Measurements from ENCODE around the gene HOXA3. TPM values are rescaled to one million over a fixed set of nuclear protein-coding genes. Genes with fewer than 3 reads are reported as not detected.

Gene HOXA3
- total RNA-seq, 6 donors from 2014 or later = 0.20 to 11.4 (median 3.5) TPM

DNA sequence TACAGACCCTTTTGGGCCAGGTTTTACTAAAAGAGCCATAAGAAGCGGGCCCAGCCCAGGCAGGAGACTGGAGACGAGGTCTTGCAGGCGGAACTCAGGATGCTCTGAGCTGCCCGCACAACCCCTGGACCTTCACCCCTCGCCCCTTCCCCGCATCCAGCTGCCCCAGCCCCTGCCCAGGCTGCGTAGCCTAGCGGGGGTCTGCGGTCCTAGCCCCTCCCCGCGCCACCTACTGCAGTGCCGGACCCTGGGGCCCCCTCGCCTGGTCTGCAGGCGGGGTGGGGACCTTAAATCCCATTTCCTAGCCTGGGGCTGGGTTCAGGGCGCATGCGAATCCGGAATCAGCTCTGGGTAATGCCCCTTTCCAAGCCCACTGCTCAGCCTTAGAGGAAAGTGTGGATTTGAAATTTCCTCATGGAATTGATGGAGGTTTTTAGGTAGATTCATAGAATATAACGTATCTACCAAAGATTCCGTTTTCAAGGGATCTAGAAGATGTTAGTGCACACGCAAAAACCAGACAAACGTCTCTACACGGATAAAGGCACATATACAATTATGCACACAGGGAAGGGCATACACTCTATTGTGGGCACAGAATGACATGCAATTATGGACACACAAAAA lies 546 bp upstream of the HOXA3 start:
- peaks cover 0 to 80% (median 44%) of the 10 kb centered on the region in 4 donors for H3K27me3 ChIP-seq
- whole genome bisulfite sequencing, 2 donors = 21 to 63% methylated on average over 8 to 21 of the region's 22 CpGs
- no peaks in the 10 kb centered on the region for H3K9me3 ChIP-seq
- peak overlapping the region in 2 of 4 donors; percentile 62 to 74 for H3K4me3 ChIP-seq
- peaks cover 38 to 60% (median 52%) of the 10 kb centered on the region in 4 donors for H3K4me1 ChIP-seq
- peak overlapping the region; percentile 84 to 95 (median 88) for H3K27ac ChIP-seq
- ATAC-seq (ENCODE audit: low FRiP score in 2 of 2) (no peak), DNase-seq (peak; percentile 19 to 56)
- no peak for TF ChIP-seq POLR2AphosphoS5 (IDR thresholded peaks at IDR 0.05)
- no peak for TF ChIP-seq POLR2A (IDR thresholded peaks at IDR 0.05)
- TF ChIP-seq, protein P1, sequence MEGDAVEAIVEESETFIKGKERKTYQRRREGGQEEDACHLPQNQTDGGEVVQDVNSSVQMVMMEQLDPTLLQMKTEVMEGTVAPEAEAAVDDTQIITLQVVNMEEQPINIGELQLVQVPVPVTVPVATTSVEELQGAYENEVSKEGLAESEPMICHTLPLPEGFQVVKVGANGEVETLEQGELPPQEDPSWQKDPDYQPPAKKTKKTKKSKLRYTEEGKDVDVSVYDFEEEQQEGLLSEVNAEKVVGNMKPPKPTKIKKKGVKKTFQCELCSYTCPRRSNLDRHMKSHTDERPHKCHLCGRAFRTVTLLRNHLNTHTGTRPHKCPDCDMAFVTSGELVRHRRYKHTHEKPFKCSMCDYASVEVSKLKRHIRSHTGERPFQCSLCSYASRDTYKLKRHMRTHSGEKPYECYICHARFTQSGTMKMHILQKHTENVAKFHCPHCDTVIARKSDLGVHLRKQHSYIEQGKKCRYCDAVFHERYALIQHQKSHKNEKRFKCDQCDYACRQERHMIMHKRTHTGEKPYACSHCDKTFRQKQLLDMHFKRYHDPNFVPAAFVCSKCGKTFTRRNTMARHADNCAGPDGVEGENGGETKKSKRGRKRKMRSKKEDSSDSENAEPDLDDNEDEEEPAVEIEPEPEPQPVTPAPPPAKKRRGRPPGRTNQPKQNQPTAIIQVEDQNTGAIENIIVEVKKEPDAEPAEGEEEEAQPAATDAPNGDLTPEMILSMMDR (IDR thresholded peaks at IDR 0.05) = no peak
- no peak for TF ChIP-seq EP300 (IDR thresholded peaks at IDR 0.05)
- H3K36me3 ChIP-seq = no peaks in the 10 kb centered on the region

DNA sequence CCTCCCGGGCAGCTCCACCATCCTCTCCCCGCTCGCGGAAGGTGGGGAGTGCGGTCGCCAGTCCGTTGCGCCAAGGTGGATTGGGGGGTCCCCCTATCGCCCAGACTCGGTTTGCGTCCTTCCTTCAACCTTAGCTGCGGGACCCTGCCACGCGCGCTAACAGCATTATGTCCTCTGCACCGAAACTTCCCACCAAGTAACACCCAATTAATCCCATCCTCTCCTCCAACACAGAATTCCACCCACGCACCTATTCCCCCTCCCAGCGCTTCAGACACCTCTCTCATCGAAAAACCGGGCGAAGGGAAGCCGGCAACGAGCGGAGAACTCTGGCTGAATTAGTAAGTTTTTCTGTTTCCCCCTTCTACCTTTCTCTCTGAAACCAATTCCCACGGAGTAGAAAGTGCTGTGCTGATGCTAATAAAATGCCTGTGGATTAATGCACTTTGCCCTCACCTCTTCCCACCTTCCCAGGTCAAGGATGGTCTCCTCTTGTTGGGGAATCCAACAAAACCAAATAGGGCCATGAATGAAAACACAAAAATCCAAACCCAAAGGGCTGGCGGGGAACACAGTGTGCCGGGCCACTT lies 947 bp downstream of the HOXA3 start:
- H3K27ac ChIP-seq = peak overlapping the region; percentile 84 to 95 (median 88)
- H3K36me3 ChIP-seq = no peaks in the 10 kb centered on the region
- peaks cover 0 to 74% (median 40%) of the 10 kb centered on the region in 4 donors for H3K27me3 ChIP-seq
- WGBS, 2 donors = 11% methylated on average over 19 to 27 of the region's 27 CpGs
- TF ChIP-seq POLR2AphosphoS5 (IDR thresholded peaks at IDR 0.05) (no peak), EP300 (IDR thresholded peaks at IDR 0.05) (no peak), POLR2A (IDR thresholded peaks at IDR 0.05) (no peak)
- TF ChIP-seq, protein P1 (IDR thresholded peaks at IDR 0.05) = no peak
- ATAC-seq (ENCODE audit: low FRiP score in 2 of 2) (no peak), DNase-seq (no peak)
- peak overlapping the region; percentile 10 to 74 (median 46) for H3K4me3 ChIP-seq
- H3K4me1 ChIP-seq = peaks cover 44 to 61% (median 52%) of the 10 kb centered on the region in 4 donors
- no peaks in the 10 kb centered on the region for H3K9me3 ChIP-seq

DNA sequence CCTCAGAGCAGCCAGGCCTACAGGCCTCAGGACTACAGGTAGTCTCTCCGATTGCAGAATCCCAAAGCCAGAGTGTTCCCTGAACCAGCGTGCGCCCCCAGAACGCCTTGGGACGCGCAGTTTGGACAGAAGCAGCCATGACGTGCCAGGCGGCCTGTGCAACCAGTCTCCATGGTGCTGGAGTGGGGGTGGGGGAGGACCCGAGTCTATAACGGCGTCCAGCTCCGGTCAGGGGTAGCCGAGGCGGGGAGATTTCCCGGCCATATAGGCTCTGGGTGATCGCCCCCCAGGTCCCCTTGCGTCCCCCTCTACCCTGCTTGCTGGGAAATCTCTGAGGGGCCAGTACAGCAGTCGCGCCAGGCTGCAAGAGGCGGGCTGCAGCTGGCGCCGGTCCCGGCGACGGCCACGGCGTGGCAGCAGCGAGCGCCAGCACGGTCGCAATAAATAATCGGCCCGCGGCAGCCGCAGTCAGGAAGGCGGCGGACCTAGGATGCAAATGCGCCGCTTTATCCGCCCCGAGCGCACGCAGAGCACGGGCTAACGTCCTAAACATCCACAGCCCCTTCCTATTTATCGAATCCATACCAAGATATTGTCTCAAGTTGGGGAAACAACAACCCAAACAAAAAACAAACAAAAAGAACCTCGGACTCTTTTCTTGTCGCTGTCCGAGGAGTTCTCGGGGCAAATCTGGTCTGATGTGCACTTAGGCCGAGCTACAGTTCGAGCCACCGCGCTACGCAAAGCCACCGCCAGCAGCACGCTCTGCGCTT lies 1.6 kb downstream of the HOXA3 start:
- Histone ChIP-seq H3K4me3 (peak overlapping the region; percentile 16 to 74 (median 46)), H3K9me3 (no peaks in the 10 kb centered on the region), H3K4me1 (peaks cover 37 to 54% (median 45%) of the 10 kb centered on the region in 4 donors), H3K36me3 (no peaks in the 10 kb centered on the region), H3K27me3 (peaks cover 0 to 67% (median 37%) of the 10 kb centered on the region in 4 donors), H3K27ac (peak overlapping the region; percentile 84 to 95 (median 88))
- 2 to 3% methylated on average over 42 to 58 of the region's 58 CpGs for WGBS, 2 donors
- ATAC-seq (ENCODE audit: low FRiP score in 2 of 2) (peak; percentile 64 to 87), DNase-seq (peak; percentile 64 to 95)
- TF ChIP-seq, protein P1 (IDR thresholded peaks at IDR 0.05) = peak; percentile 85 to 92 (median 88)
- TF ChIP-seq EP300 (IDR thresholded peaks at IDR 0.05) (no peak), POLR2A (IDR thresholded peaks at IDR 0.05) (peak in 2 of 4 donors; percentile 56 to 58), POLR2AphosphoS5 (IDR thresholded peaks at IDR 0.05) (peak; percentile 66 to 70)

DNA sequence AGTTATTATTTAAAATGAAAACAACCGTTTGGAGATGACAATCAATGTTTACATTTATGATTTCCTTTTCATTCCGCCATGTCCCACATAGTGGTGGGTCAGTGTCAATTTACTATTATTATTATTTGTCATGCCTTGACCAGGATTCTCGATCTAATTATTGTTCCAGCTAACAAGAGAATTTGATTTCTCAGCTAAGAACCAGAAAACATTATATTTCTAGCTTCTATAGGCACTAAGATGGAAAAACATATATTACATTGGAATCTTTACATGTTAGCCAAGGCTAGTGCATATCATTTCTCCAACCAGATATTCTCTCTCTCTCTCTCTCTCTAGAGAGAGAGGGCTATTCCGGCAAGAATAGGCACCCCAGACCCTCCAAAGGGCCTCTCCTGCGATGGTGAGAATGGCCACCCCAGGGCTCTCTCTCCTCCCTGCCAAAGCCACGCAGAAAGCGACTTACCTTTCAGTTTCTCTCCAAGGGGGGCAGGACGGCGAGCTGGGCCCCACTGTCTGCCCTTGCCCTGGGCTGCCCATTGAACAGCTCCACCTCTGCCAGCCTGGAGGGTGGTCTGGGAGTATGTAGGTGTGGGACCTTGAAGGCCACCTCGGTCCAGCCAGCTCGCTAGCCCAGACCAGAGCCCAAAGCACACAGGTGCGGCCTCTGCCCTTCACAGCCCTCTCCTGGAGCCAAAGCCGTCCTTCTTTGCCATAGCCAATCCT lies 2.4 kb downstream of the HOXA3 start:
- WGBS, 2 donors = 33 to 37% methylated on average over 9 to 13 of the region's 13 CpGs
- Histone ChIP-seq H3K36me3 (no peaks in the 10 kb centered on the region), H3K27ac (peak overlapping the region; percentile 84 to 95 (median 88)), H3K4me3 (peak overlapping the region; percentile 16 to 74 (median 46)), H3K4me1 (peaks cover 31 to 48% (median 39%) of the 10 kb centered on the region in 4 donors), H3K9me3 (no peaks in the 10 kb centered on the region), H3K27me3 (peaks cover 0 to 60% (median 33%) of the 10 kb centered on the region in 4 donors)
- DNase-seq (no peak), ATAC-seq (ENCODE audit: low FRiP score in 2 of 2) (no peak)
- no peak for TF ChIP-seq POLR2AphosphoS5 (IDR thresholded peaks at IDR 0.05)
